ENCODE results near the gene TIAM2.

Gene TIAM2

DNA sequence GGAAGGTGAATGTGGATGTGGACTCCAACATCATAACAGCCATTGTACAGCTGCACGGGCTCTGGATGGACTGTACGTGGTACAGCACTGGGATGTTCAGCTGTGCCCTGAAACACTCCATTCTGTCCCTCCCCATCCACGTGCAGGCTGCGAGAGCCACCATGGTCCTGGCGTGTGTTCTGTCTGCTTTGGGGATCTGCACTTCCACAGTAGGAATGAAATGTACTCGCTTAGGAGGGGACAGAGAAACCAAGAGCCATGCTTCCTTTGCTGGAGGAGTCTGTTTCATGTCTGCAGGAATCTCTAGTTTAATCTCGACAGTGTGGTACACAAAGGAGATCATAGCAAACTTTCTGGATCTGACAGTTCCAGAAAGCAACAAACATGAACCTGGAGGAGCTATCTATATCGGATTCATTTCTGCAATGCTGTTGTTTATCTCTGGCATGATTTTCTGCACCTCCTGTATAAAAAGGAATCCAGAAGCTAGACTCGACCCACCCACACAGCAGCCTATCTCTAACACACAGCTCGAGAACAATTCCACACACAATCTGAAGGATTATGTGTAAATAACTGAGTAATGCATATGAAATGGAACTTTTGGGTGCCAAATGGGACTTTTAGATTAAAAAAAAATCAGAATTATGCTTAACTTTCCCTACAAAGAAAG, 280.8 kb downstream of the TIAM2 start:
- DNase-seq (ENCODE audit: low read depth in 2 of 2, low spot score in 1 of 2): no peak

DNA sequence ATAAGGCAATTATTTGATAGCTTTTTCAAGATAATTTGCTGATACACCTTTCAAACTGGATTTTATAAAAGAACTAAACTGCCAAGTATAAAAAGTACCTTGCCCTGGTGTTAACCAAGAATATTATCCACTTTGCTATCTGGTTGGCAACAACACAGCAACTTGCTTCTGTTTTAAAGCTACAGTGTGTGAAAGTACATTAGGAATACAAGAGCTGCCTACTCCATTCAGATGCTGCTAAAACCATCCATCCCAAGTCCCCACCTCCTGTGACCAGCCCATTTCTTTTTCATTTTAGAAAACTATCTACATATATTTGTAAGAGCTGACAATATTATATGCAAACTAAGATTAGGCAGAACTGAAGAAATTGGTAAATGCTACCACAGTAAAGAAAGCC, 281.5 kb downstream of the TIAM2 start:
- DNase-seq (ENCODE audit: low read depth in 2 of 2, low spot score in 1 of 2): no peak

DNA sequence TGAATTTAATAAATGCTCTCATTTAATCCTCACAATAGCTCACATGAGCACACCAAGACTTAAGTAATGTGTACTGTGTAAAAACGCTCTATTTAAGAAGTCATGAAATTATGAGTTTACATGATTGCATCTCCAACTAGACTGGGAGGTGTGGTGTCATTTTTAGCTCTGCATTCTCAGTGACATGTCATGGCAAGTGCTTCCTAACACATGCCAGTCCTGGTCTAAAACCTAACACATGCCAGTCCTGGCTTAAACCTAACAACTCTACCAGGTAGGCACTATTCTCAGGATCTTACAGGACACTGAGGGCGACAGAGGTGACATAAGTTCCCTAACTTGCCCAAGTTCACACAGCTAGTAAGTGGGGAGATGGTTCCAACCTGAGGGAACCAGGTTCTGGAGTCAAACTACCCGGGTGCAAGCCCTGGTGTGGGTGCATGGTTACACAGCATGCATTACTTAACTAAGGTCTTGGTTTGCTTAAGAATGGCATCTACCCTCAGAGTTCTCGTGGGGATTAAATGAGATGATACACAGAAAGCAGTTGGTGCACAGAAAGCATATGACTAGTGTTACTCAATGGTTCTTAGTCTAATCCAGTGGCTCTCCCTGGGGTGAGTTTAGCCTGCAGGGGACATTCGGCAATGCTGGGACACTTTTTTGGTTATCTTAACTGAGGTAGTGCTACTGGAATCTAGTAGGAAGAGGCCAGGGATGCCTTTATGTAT, 283.4 kb downstream of the TIAM2 start:
- no peak for DNase-seq (ENCODE audit: low read depth in 2 of 2, low spot score in 1 of 2)

DNA sequence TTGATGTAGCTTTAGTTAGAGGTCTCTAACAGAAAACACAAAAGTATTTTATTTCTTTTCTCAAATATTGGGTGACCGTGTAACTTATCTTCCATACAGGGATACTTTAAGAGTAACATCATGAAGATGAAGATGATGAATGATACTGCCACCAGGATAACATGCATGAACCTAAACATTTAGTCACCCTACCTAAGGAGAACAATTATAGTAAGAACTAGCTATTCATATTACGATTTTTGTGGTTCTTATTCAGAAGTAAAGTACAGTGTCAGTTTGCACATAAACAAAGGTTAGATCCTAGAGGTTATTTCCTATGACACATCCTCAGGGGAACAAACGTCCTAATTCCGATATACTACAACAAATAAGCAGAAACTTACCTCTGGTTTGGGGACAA, 289.7 kb downstream of the TIAM2 start:
- no peak for DNase-seq (ENCODE audit: low read depth in 2 of 2, low spot score in 1 of 2)

DNA sequence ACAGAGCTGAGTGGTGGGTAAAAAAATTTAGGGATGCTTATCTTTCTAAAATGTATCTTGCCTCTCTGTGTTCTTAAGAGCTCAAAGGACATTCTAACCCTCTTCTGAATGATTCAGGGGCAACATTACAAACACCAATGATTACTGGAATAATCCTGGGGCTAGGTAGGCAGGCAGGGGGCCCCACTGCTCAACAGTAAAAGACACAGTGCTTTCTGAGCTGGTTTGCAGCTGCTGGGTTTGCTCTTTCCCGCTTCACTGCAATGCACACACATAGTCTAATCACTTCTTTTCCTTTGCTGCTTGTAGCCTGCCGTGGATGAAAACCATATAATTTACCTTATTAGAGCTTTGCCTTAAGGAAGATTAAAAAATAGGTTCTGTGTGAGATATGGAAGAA, 292.6 kb downstream of the TIAM2 start:
- no peak for DNase-seq (ENCODE audit: low read depth in 2 of 2, low spot score in 1 of 2)

DNA sequence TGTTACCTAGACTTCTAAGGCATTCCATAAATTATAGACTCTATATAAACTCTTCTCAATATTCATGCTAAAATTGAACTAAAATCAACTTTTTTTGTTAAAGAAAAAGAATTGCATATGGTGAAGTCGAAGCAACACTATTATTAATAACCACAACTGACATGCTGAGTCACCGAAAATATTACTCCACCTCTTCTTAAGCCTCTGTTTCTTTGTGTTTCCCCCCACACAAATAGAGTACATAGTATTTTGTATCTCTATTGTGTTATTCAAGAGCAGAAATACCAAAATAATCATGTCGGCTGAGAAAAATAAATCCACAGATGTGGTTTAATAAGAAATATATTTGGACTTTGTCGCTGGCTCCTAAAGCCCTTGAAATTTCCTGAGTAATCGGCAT, 295.4 kb downstream of the TIAM2 start:
- no peak for DNase-seq (ENCODE audit: low read depth in 2 of 2, low spot score in 1 of 2)

DNA sequence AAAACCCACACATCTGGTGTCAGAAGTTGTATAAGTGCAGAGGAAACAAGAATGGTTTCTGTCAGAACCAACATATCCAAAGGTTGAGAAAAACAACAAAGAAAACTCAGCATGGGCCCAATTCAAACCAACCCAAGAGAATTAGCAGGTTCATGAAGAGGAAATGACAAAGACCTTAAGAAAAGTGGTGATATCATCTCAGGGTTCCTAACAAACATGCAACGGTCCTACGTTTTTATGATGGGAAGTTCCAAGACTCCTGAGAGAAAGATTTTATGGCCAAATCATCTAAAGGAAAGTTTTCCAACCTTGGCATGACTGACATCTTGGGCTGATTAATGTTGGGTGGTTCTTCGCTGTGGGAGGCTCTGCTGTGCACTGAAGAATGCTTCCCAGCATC, 296.2 kb downstream of the TIAM2 start:
- no peak for DNase-seq (ENCODE audit: low read depth in 2 of 2, low spot score in 1 of 2)

DNA sequence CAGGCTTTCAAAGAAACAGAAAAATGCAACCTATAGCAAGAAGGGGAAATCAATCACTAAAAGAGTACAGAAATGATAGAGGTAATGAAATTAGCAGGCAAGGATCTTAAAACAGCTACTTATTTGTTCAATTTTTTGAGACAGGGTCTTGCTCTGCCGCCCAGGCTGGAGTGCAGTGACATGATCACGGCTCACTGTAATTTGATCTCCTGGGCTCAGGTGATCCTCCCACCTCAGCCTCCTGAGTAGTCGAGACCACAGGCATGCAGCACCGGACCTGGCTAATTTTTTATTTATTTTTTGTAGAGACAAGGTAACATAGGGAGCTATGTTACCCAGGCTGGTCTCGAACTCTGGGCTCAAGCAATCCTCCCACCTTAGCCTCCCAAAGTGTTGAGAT, 297.6 kb downstream of the TIAM2 start:
- DNase-seq (ENCODE audit: low read depth in 2 of 2, low spot score in 1 of 2): no peak

DNA sequence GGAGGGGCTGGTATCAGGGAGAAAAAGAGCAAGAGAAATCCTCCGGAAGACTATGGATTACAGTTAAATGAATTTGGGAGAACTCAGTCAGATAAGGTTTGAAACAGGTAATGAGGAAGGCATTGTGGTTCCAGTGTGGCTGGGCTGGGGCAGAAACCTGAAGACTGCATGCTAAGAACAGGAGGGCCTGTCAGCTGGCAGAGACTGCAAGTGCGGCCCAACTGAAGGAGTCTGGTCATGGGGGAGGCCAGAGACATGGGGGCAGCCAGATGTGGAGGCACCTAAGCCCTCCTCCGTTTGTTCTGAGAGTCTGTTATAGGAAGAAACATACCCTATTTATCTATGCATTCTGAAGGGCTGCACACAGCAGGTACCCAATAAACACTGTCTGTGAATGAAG, 302.6 kb downstream of the TIAM2 start:
- no peak for DNase-seq (ENCODE audit: low read depth in 2 of 2, low spot score in 1 of 2)

DNA sequence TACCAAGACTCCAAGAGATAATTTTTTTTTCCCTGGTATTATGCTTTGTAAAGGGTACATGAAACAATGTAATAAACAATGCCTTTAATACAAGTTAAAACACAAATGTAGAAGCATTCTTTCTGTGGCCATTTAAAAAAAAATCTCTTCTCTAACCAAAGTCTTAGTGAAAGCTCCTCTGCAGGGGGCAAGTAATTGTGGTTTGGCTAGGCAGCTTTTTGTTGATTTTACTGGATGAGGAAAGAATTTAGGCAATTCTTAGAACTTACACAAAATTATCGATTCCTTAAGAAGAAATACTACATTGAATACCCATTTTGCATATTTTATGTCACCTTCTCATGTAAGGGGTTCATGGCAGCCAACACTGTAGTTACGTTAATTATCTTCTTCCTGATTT, 306.8 kb downstream of the TIAM2 start:
- no peak for DNase-seq (ENCODE audit: low read depth in 2 of 2, low spot score in 1 of 2)

DNA sequence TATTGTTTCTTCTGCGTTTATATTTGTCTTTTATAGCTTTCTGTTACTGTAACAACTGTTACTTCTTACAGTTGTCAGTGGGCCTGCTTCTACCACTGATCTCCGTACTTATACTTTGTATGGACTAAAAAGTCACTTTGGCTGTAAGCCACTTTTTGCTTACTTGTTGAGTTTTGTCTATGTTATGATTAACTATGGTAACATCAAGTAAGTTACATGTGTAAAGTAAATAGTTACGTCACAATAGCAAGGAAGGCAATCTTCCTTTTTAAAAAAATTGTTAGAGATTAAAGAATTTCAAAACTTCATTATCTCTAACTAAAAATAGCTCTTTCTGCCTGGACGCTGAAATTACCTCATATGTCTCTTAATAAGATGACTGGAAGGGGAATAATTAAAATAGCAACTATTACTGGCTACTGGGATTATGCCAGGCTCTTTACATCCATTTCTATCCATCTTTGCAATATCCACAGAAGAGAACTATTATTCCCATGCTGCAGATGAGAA, 308.3 kb downstream of the TIAM2 start:
- no peak for DNase-seq (ENCODE audit: low read depth in 2 of 2, low spot score in 1 of 2)

DNA sequence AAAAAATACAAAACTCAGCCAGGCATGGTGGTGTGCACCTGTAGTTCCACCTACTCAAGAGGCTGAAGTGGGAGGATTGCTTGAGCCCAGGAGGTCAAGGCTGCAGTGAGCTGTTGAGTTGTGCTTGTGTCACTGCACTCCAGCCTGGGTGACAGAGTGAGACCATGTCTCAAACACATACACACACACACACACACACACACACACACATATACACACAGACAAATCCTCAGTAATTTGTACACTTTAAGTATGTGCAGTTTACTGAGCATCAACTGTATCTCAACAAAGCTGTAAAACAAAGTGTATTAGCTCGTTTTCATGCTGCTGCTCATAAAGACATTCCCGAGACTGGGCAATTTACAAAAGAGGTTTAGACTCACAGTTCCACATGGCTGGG, 311.8 kb downstream of the TIAM2 start:
- DNase-seq (ENCODE audit: low read depth in 2 of 2, low spot score in 1 of 2): no peak
